Cardiac muscle cell (in vitro differentiated cells and primary cell): ENCODE measurements around the gene KCTD16. TPM values are rescaled to one million over a fixed set of nuclear protein-coding genes. Genes with fewer than 3 reads are reported as not detected.

Experiments
- DNase-seq, 2 donors: peaks; one replicate each; pipeline versions ENCODE4 v3.0.0 to v3.0.0-alpha.2; 2010 to 2017; ENCODE audit warnings: low read depth in 1 of 2, low spot score in 1 of 2
- H3K27ac ChIP-seq: fragments of 200-600 bp; sonication (generic); 2 replicates; pipeline ENCODE4 v1.5.1; 2016
- H3K27me3 ChIP-seq: fragments of 200-600 bp; sonication (generic); 2 replicates; pipeline ENCODE4 v1.6.0; 2016; ENCODE audit warnings: control low read depth
- H3K36me3 ChIP-seq: fragments of 200-600 bp; sonication (generic); 2 replicates; pipeline ENCODE4 v1.5.1; 2016; ENCODE audit warnings: control low read depth
- H3K4me1 ChIP-seq: fragments of 200-600 bp; sonication (generic); 2 replicates; pipeline ENCODE4 v1.8.1; 2017; ENCODE audit warnings: low read depth, mild to moderate bottlenecking, mixed run types
- H3K4me3 ChIP-seq: fragments of 200-600 bp; sonication (generic); 2 replicates; pipeline ENCODE4 v1.5.1; 2016; ENCODE audit warnings: mild to moderate bottlenecking
- H3K9me3 ChIP-seq: fragments of 200-600 bp; sonication (generic); 2 replicates; pipeline ENCODE4 v1.5.1; 2017; ENCODE audit warnings: low read depth, mild to moderate bottlenecking, control low read depth
- CTCF ChIP-seq: IDR thresholded peaks from 2 replicates; pipeline ENCODE4 v1.5.1; 2012; ENCODE audit warnings: low read depth, mild to moderate bottlenecking, low read length
- polyA plus RNA-seq: library from polyadenylated mRNA; unstranded; fragments of >200 nt; fragmentation: Nextera tagmentation; extraction: Ambion mirVana; gene quantifications from 2 replicates; pipeline ENCODE4 v1.2.1, GENCODE V29; 2016
- total RNA-seq: library from RNA; depleted of rRNA; stranded (reverse); fragments of >200 nt; gene quantifications from 2 replicates; pipeline ENCODE4 v1.2.3, GENCODE V29; 2016

The KCTD16 gene
- total and polyA plus RNA-seq, 2 experiments from 2014 or later, result 0.13 to 0.66 TPM

GRCh38 chr5:144265643-144266247 lies 95.1 kb downstream of the KCTD16 start:
- no peaks in the 10 kb centered on the region for H3K4me1 ChIP-seq
- no peaks in the 10 kb centered on the region for H3K9me3 ChIP-seq
- no peak for TF ChIP-seq CTCF
- H3K4me3 ChIP-seq, result no peak overlapping the region
- no peak for DNase-seq
- no peak overlapping the region for H3K27ac ChIP-seq
- H3K27me3 ChIP-seq, result no peaks in the 10 kb centered on the region
- H3K36me3 ChIP-seq, result no peaks in the 10 kb centered on the region

GRCh38 chr5:144267961-144268513 lies 97.4 kb downstream of the KCTD16 start:
- no peak for TF ChIP-seq CTCF
- Histone ChIP-seq H3K36me3 (no peaks in the 10 kb centered on the region), H3K27me3 (no peaks in the 10 kb centered on the region), H3K4me3 (no peak overlapping the region), H3K9me3 (no peaks in the 10 kb centered on the region), H3K4me1 (no peaks in the 10 kb centered on the region), H3K27ac (no peak overlapping the region)
- DNase-seq, result no peak

GRCh38 chr5:144273232-144274027 lies 102.8 kb downstream of the KCTD16 start:
- H3K4me1 ChIP-seq, result no peaks in the 10 kb centered on the region
- H3K27ac ChIP-seq, result no peak overlapping the region
- no peaks in the 10 kb centered on the region for H3K36me3 ChIP-seq
- TF ChIP-seq CTCF, result no peak
- H3K9me3 ChIP-seq, result no peaks in the 10 kb centered on the region
- no peak for DNase-seq
- H3K4me3 ChIP-seq, result no peak overlapping the region
- no peaks in the 10 kb centered on the region for H3K27me3 ChIP-seq

GRCh38 chr5:144275329-144275728 lies 104.7 kb downstream of the KCTD16 start:
- Histone ChIP-seq H3K4me3 (no peak overlapping the region), H3K27ac (no peak overlapping the region), H3K4me1 (no peaks in the 10 kb centered on the region), H3K27me3 (no peaks in the 10 kb centered on the region), H3K9me3 (no peaks in the 10 kb centered on the region), H3K36me3 (no peaks in the 10 kb centered on the region)
- no peak for TF ChIP-seq CTCF
- DNase-seq, result no peak

- no peaks in the 10 kb centered on the region for H3K27me3 ChIP-seq
- DNase-seq, result no peak
- TF ChIP-seq CTCF, result no peak
- H3K4me3 ChIP-seq, result no peak overlapping the region
- no peaks in the 10 kb centered on the region for H3K36me3 ChIP-seq
- H3K4me1 ChIP-seq, result no peaks in the 10 kb centered on the region
- H3K9me3 ChIP-seq, result no peaks in the 10 kb centered on the region
- H3K27ac ChIP-seq, result no peak overlapping the region
Observed at GRCh38 chr5:144276034-144276822, 105.6 kb downstream of the KCTD16 start.
